BE2C (cell line): Measurements from ENCODE around the gene FAM118B.

Source experiments
- DNase-seq: peaks from one replicate; pipeline ENCODE4 v3.0.0-alpha.2; 2020
- H3K27me3 ChIP-seq: fragments of 250-450 bp; sonication (Bioruptor Pico); 2 replicates; pipeline ENCODE4 v1.5.1; 2020; ENCODE audit warnings: mild to moderate bottlenecking
- H3K36me3 ChIP-seq: fragments of 250-450 bp; sonication (Bioruptor Pico); 2 replicates; pipeline ENCODE4 v1.5.1; 2020; ENCODE audit warnings: mild to moderate bottlenecking
- H3K4me1 ChIP-seq: fragments of 250-450 bp; sonication (Bioruptor Pico); 2 replicates; pipeline ENCODE4 v1.5.1; 2020
- H3K4me3 ChIP-seq: 2 replicates; pipeline ENCODE4 v1.5.1; 2011; ENCODE audit warnings: low read depth, low read length
- H3K9me3 ChIP-seq: fragments of 250-450 bp; sonication (Bioruptor Pico); 2 replicates; pipeline ENCODE4 v1.5.1; 2020
- CTCF ChIP-seq: IDR thresholded peaks from 2 replicates; pipeline ENCODE4 v1.5.1; 2012; ENCODE audit warnings: mild to moderate bottlenecking, low read depth, low read length

FAM118B gene

GRCh38 chr11:126173257-126173656, 38.3 kb upstream of the FAM118B start:
- DNase-seq = no peak
- H3K4me3 ChIP-seq = no peak overlapping the region
- peaks cover 4% of the 10 kb centered on the region; the same call in 1 of the 2 replicates for H3K4me1 ChIP-seq
- no peaks in the 10 kb centered on the region for H3K36me3 ChIP-seq
- no peaks in the 10 kb centered on the region for H3K9me3 ChIP-seq
- no peak for TF ChIP-seq CTCF
- no peaks in the 10 kb centered on the region for H3K27me3 ChIP-seq

GRCh38 chr11:126174816-126175215, 36.8 kb upstream of the FAM118B start:
- TF ChIP-seq CTCF = no peak
- Histone ChIP-seq H3K27me3 (no peaks in the 10 kb centered on the region), H3K36me3 (no peaks in the 10 kb centered on the region), H3K9me3 (no peaks in the 10 kb centered on the region; the same call in 1 of the 2 replicates), H3K4me3 (no peak overlapping the region), H3K4me1 (peaks cover 4% of the 10 kb centered on the region; the same call in 1 of the 2 replicates)
- no peak for DNase-seq

- no peak for DNase-seq
- no peaks in the 10 kb centered on the region for H3K27me3 ChIP-seq
These were observed 36.2 kb upstream of the FAM118B start for GRCh38 chr11:126175393-126175792.

GRCh38 chr11:126176853-126177470, 34.6 kb upstream of the FAM118B start:
- peaks cover 4% of the 10 kb centered on the region; the same call in 1 of the 2 replicates for H3K4me1 ChIP-seq

More at GRCh38 chr11:126175393-126175792, 36.2 kb upstream of the FAM118B start:
- Histone ChIP-seq H3K4me3 (no peak overlapping the region), H3K4me1 (peaks cover 4% of the 10 kb centered on the region; the same call in 1 of the 2 replicates), H3K36me3 (no peaks in the 10 kb centered on the region), H3K9me3 (no peaks in the 10 kb centered on the region; the same call in 1 of the 2 replicates)
- no peak for TF ChIP-seq CTCF

GRCh38 chr11:126181939-126182730, 29.4 kb upstream of the FAM118B start:
- Histone ChIP-seq H3K27me3 (no peaks in the 10 kb centered on the region), H3K36me3 (no peaks in the 10 kb centered on the region), H3K4me1 (no peaks in the 10 kb centered on the region), H3K4me3 (no peak overlapping the region), H3K9me3 (no peaks in the 10 kb centered on the region; the same call in 1 of the 2 replicates)
- DNase-seq = no peak
- no peak for TF ChIP-seq CTCF

More at GRCh38 chr11:126176853-126177470, 34.6 kb upstream of the FAM118B start:
- Histone ChIP-seq H3K9me3 (no peaks in the 10 kb centered on the region; the same call in 1 of the 2 replicates), H3K27me3 (no peaks in the 10 kb centered on the region), H3K4me3 (no peak overlapping the region), H3K36me3 (no peaks in the 10 kb centered on the region)
- no peak for TF ChIP-seq CTCF
- DNase-seq = no peak
